ENCODE results near the gene SURF2.

SURF2 gene

GRCh38 chr9:133353548-133353947 is 2.8 kb upstream of the SURF2 start:
- no peak for DNase-seq (ENCODE audit: low read depth in 1 of 2, low spot score in 1 of 2)

GRCh38 chr9:133354766-133355165 is 1.6 kb upstream of the SURF2 start:
- no peak for DNase-seq (ENCODE audit: low read depth in 1 of 2, low spot score in 1 of 2)

- DNase-seq (ENCODE audit: low read depth in 1 of 2, low spot score in 1 of 2) = no peak
Measured at GRCh38 chr9:133355881-133356357, 431 bp upstream of the SURF2 start.

- no peak for DNase-seq (ENCODE audit: low read depth in 1 of 2, low spot score in 1 of 2)
Measured at GRCh38 chr9:133357656-133358055, 1.3 kb downstream of the SURF2 start.

- no peak for DNase-seq (ENCODE audit: low read depth in 1 of 2, low spot score in 1 of 2)
Measured at GRCh38 chr9:133359399-133360175, 3.2 kb downstream of the SURF2 start.

GRCh38 chr9:133360400-133361393 is 4.3 kb downstream of the SURF2 start:
- no peak for DNase-seq (ENCODE audit: low read depth in 1 of 2, low spot score in 1 of 2)

GRCh38 chr9:133361507-133362092 is 5.2 kb downstream of the SURF2 start:
- DNase-seq (ENCODE audit: low read depth in 1 of 2, low spot score in 1 of 2) = no peak

GRCh38 chr9:133362359-133363044 is 6.2 kb downstream of the SURF2 start:
- DNase-seq (ENCODE audit: low read depth in 1 of 2, low spot score in 1 of 2) = no peak

GRCh38 chr9:133366435-133366834 is 10.1 kb downstream of the SURF2 start:
- no peak for DNase-seq (ENCODE audit: low read depth in 1 of 2, low spot score in 1 of 2)

- DNase-seq (ENCODE audit: low read depth in 1 of 2, low spot score in 1 of 2) = no peak
Measured at GRCh38 chr9:133367221-133367620, 10.9 kb downstream of the SURF2 start.

GRCh38 chr9:133367778-133368177 is 11.4 kb downstream of the SURF2 start:
- no peak for DNase-seq (ENCODE audit: low read depth in 1 of 2, low spot score in 1 of 2)

- DNase-seq (ENCODE audit: low read depth in 1 of 2, low spot score in 1 of 2) = no peak
Measured at GRCh38 chr9:133368249-133368881, 12.0 kb downstream of the SURF2 start.

- no peak for DNase-seq (ENCODE audit: low read depth in 1 of 2, low spot score in 1 of 2)
Measured at GRCh38 chr9:133369422-133369821, 13.1 kb downstream of the SURF2 start.

GRCh38 chr9:133369933-133370332 is 13.6 kb downstream of the SURF2 start:
- DNase-seq (ENCODE audit: low read depth in 1 of 2, low spot score in 1 of 2) = no peak

- no peak for DNase-seq (ENCODE audit: low read depth in 1 of 2, low spot score in 1 of 2)
Measured at GRCh38 chr9:133370685-133371084, 14.3 kb downstream of the SURF2 start.

GRCh38 chr9:133371261-133371711 is 14.9 kb downstream of the SURF2 start:
- peak in 1 of 2 donors; percentile 80 for DNase-seq (ENCODE audit: low read depth in 1 of 2, low spot score in 1 of 2)

- DNase-seq (ENCODE audit: low read depth in 1 of 2, low spot score in 1 of 2) = no peak
Measured at GRCh38 chr9:133372144-133372543, 15.8 kb downstream of the SURF2 start.

GRCh38 chr9:133374612-133375115 is 18.3 kb downstream of the SURF2 start:
- no peak for DNase-seq (ENCODE audit: low read depth in 1 of 2, low spot score in 1 of 2)

- no peak for DNase-seq (ENCODE audit: low read depth in 1 of 2, low spot score in 1 of 2)
Measured at GRCh38 chr9:133375116-133375723, 18.9 kb downstream of the SURF2 start.

Measured in activated CD4-positive, alpha-beta T cell treated with anti-CD3 and anti-CD28 coated beads, Interleukin-2, amount 50 U/mL, for 24 hours (primary cell).